HepG2 (cell line): ENCODE measurements around the gene HOXD8. TPM values are rescaled to one million over a fixed set of nuclear protein-coding genes. Genes with fewer than 3 reads are reported as not detected.

Experiments used
- ATAC-seq: fragments of 200-7000 bp; cut with Tn5 transposase; 3 replicates; pipeline ENCODE4 v1.9.1; 2020; ENCODE audit warnings: mild to moderate bottlenecking, moderate library complexity
- BruUV-seq: library from RNA; stranded (reverse); fragments of 400-500 nt; replicated peaks from 2 replicates; lab custom pipeline; 2021; lab: Mats Ljungman, UMichigan
- CTCF ChIA-PET: fragments of 300-600 bp; formaldehyde crosslinking; extraction: SDS; loops from one replicate; lab custom pipeline; 2021; ENCODE audit warnings: low total read pairs, inconsistent platforms, low intra/inter-chr PET ratio; lab: Yijun Ruan, JAX
- POLR2A ChIA-PET: fragments of 350-600 bp; sonication (Branson Sonifier 250); formaldehyde crosslinking; loops from one replicate; lab custom pipeline; 2020; ENCODE audit warnings: antibody characterized with exemption, inconsistent platforms; lab: Yijun Ruan, JAX
- DNase-seq: peaks from one replicate; pipeline ENCODE4 v3.0.0-alpha.2; 2015; ENCODE audit warnings: low spot score
- FAIRE-seq: peaks from 3 replicates; lab custom pipeline; 2011; peaks lifted over from hg19 to GRCh38; lab: Jason Lieb, UNC
- H2AFZ ChIP-seq: one replicate; pipeline ENCODE4 v1.6.1; 2011; ENCODE audit warnings: low read length, inconsistent platforms
- H3K27ac ChIP-seq: fragments of 300-600 bp; 3 replicates; pipeline ENCODE4 v1.8.0; 2011; ENCODE audit warnings: mixed run types, mild to moderate bottlenecking, mixed read lengths, low read length, inconsistent platforms; ENCODE audit not compliant: insufficient read depth; ENCODE audit errors: extremely low read length
- H3K27me3 ChIP-seq, 2 experiments: fragments of 200-600 bp in 1 of 2; 2 replicates in 1 of 2; 3 replicates in 1 of 2; pipeline versions ENCODE4 v1.6.0 to v1.8.0; 2011; ENCODE audit warnings: low read length in 2 of 2, mild to moderate bottlenecking in 2 of 2, moderate library complexity in 2 of 2, inconsistent platforms in 1 of 2; ENCODE audit not compliant: insufficient read depth in 2 of 2, control insufficient read depth in 1 of 2
- H3K36me3 ChIP-seq, 2 experiments: fragments of 200-600 bp in 1 of 2; replicated peaks in 1 of 2; 2 replicates in 1 of 2; 3 replicates in 1 of 2; pipeline versions ENCODE4 v1.5.1 to v1.8.0; 2011; ENCODE audit warnings: low read length in 2 of 2, inconsistent platforms in 1 of 2; ENCODE audit not compliant: insufficient read depth in 2 of 2, control insufficient read depth in 1 of 2
- H3K4me1 ChIP-seq: 2 replicates; pipeline ENCODE4 v1.5.1; 2012; ENCODE audit warnings: low read length, inconsistent platforms; ENCODE audit not compliant: insufficient read depth
- H3K4me2 ChIP-seq: 2 replicates; pipeline ENCODE4 v1.6.0; 2011; ENCODE audit warnings: low read depth, low read length, inconsistent platforms
- H3K4me3 ChIP-seq, 3 experiments: fragments of 200-600 bp in 1 of 3; sonication (generic), shearing (Covaris generic) in 1 of 3; replicated peaks in 1 of 3; 2 replicates each; pipeline ENCODE4 v1.5.1; 2011 to 2016; ENCODE audit warnings: low read length in 3 of 3, inconsistent platforms in 2 of 3, low read depth in 2 of 3, mild to moderate bottlenecking in 2 of 3, control low read depth in 1 of 3, mixed read lengths in 1 of 3; ENCODE audit not compliant: insufficient read depth in 1 of 3
- H3K79me2 ChIP-seq: one replicate; pipeline ENCODE4 v1.6.1; 2011; ENCODE audit warnings: low read length, inconsistent platforms; ENCODE audit not compliant: insufficient read depth
- H3K9ac ChIP-seq: 2 replicates; pipeline ENCODE4 v1.6.0; 2011; ENCODE audit warnings: mild to moderate bottlenecking, low read depth, low read length, inconsistent platforms; ENCODE audit not compliant: insufficient read depth
- H3K9me3 ChIP-seq: 2 replicates; pipeline ENCODE4 v1.5.1; 2012; ENCODE audit warnings: mild to moderate bottlenecking, low read length
- H4K20me1 ChIP-seq: 2 replicates; pipeline ENCODE4 v1.6.0; 2011; ENCODE audit warnings: inconsistent platforms, mild to moderate bottlenecking, low read length, moderate library complexity; ENCODE audit not compliant: insufficient read depth
- EZH2 ChIP-seq: conservative IDR thresholded peaks from 2 replicates; pipeline ENCODE4 v1.6.1; 2012; ENCODE audit warnings: mild to moderate bottlenecking, low read depth, low read length, moderate library complexity
- IRF9 ChIP-seq: sonication (generic); formaldehyde crosslinking; IDR thresholded peaks from 2 replicates; pipeline ENCODE4 v1.8.0; 2022; ENCODE audit warnings: missing genetic modification reagents, mild to moderate bottlenecking, borderline replicate concordance
- RARG ChIP-seq: sonication (generic); formaldehyde crosslinking; IDR thresholded peaks from 2 replicates; pipeline ENCODE4 v1.4.0; 2020; ENCODE audit warnings: low read depth, mild to moderate bottlenecking, missing genetic modification reagents
- TEF ChIP-seq: sonication (generic); formaldehyde crosslinking; IDR thresholded peaks from 2 replicates; pipeline ENCODE4 v1.5.0; 2020; ENCODE audit warnings: missing genetic modification reagents
- TFDP1 ChIP-seq: IDR thresholded peaks from 2 replicates; pipeline ENCODE4 v1.6.1; 2016; ENCODE audit warnings: missing compliant biosample characterization, missing genetic modification reagents, borderline replicate concordance
- ZMAT5 ChIP-seq: sonication (generic); formaldehyde crosslinking; IDR thresholded peaks from 2 replicates; pipeline ENCODE4 v1.5.0; 2020; ENCODE audit warnings: mild to moderate bottlenecking, low read depth, missing genetic modification reagents, borderline replicate concordance
- ZNF512 ChIP-seq: sonication (generic); formaldehyde crosslinking; IDR thresholded peaks from 2 replicates; pipeline ENCODE4 v1.4.0; 2020; ENCODE audit warnings: mild to moderate bottlenecking, missing genetic modification reagents
- ZNF564 ChIP-seq: sonication (generic); formaldehyde crosslinking; IDR thresholded peaks from 2 replicates; pipeline ENCODE4 v1.8.1; 2023; ENCODE audit warnings: mild to moderate bottlenecking, missing genetic modification reagents
- ZNF687 ChIP-seq: sonication (generic); formaldehyde crosslinking; IDR thresholded peaks from 2 replicates; pipeline ENCODE4 v1.5.1; 2020; ENCODE audit warnings: mild to moderate bottlenecking, missing genetic modification reagents, moderate library complexity
- ZNF704 ChIP-seq: sonication (generic); formaldehyde crosslinking; IDR thresholded peaks from 2 replicates; pipeline ENCODE4 v1.8.1; 2023; ENCODE audit warnings: mild to moderate bottlenecking, inconsistent platforms, moderate library complexity, missing genetic modification reagents, borderline replicate concordance
- WGBS: methylation state at CpG from one replicate; pipeline ENCODE4 v1.1.6; 2017; ENCODE audit warnings: low lambda C conversion rate; 5-methylcytosine and 5-hydroxymethylcytosine counted together
- in situ Hi-C: cut with HindIII; loops from 2 replicates; pipeline ENCODE4 v1.10.0; 2017; ENCODE audit warnings: low pct_unique_long_range_greater_than_20kb; ENCODE audit not compliant: extremely low pct_ligation_motif_present
- intact Hi-C: fragments of 100-400 bp; cut with micrococcal nuclease; formaldehyde crosslinking; loops from one replicate; pipeline ENCODE4 v1.10.0; 2022; ENCODE audit not compliant: unreplicated experiment
- polyA plus RNA-seq, 8 experiments: library from polyadenylated mRNA; depleted of rRNA in 3 of 8; stranded (reverse) in 7 of 8; unstranded in 1 of 8; fragments of >200 nt; fragmentation: Illumina TruSeq in 4 of 8; extraction: Trizol in 4 of 8; gene quantifications; 2 replicates each; pipeline versions ENCODE4 v1.2.1 to v1.2.3, GENCODE V29; 2011 to 2016; ENCODE audit warnings: low read depth in 4 of 8, missing spikeins in 1 of 8, mixed read lengths in 1 of 8; ENCODE audit not compliant: insufficient read depth in 1 of 8
- total RNA-seq, 5 experiments: library from RNA; depleted of rRNA; stranded (reverse); fragments of >200 nt; fragmentation: Illumina TruSeq; extraction: Trizol; gene quantifications; 2 replicates each; pipeline ENCODE4 v1.2.3, GENCODE V29; 2016; ENCODE audit warnings: low read depth in 1 of 5

HOXD8 gene
- total and polyA plus RNA-seq, 2 of the 13 experiments (the other 11 are each of a cell fraction or from before 2014, with no cell fraction given) = not detected

- Histone ChIP-seq H3K79me2 (no peaks in the 10 kb centered on the region), H3K4me1 (peaks cover 19% of the 10 kb centered on the region), H3K9me3 (no peaks in the 10 kb centered on the region), H3K27me3 (peaks cover 7 to 82% of the 10 kb centered on the region in 2 experiments; a peak in 4 of 5 replicates), H4K20me1 (no peaks in the 10 kb centered on the region), H3K9ac (no peak overlapping the region), H2AFZ (no peak overlapping the region), H3K4me2 (peak overlapping the region; percentile 46), H3K36me3 (no peaks in the 10 kb centered on the region), H3K27ac (no peak overlapping the region), H3K4me3 (peak overlapping the region in 1 of 3 experiments; percentile 31; a peak in 1 of 6 replicates)
- DNase-seq (no peak), FAIRE-seq (no peak), ATAC-seq (no peak)
- no TSS peak for BruUV-seq
- POLR2A ChIA-PET = no interaction called here
- intact Hi-C loops = no loop called here
- CTCF ChIA-PET = no interaction called here
- in situ Hi-C loops = no loop called here
- WGBS = 36% methylated on average over 59 of the region's 66 CpGs
- TF ChIP-seq RARG (CRISPR knock-in tag) = no peak
- TF ChIP-seq ZNF512 = no peak
- TF ChIP-seq ZNF687 (CRISPR knock-in tag) = peak; percentile 23; the same call in 1 of the 2 replicates
- TF ChIP-seq EZH2 = peak; percentile 7; the same call in 1 of the 2 replicates
- 0 out of 2 replicates have a peak, but pooled peaks have one; percentile 24 for TF ChIP-seq IRF9 (CRISPR knock-in tag)
- no peak for TF ChIP-seq ZNF564 (CRISPR knock-in tag)
- no peak for TF ChIP-seq TEF (CRISPR knock-in tag)
- TF ChIP-seq ZMAT5 = no peak
- no peak for TF ChIP-seq ZNF704 (CRISPR knock-in tag)
- no peak for TF ChIP-seq TFDP1 (CRISPR knock-in tag)
Observed at GRCh38 chr2:176082824-176083751, 46.4 kb upstream of the HOXD8 start.
